Erythroblast (primary cell): ENCODE results near the gene VAV2.

Source experiments
- DNase-seq, 2 experiments: peaks; one replicate each; lab custom pipeline; 2025; lab: John Stamatoyannopoulos, UW
- GATA1 ChIP-seq: IDR thresholded peaks from 2 replicates; pipeline ENCODE4 v1.6.1; 2011; ENCODE audit warnings: low read depth, mild to moderate bottlenecking, control low read depth, low read length, moderate library complexity
- POLR2A ChIP-seq: IDR thresholded peaks from 2 replicates; pipeline ENCODE4 v1.6.1; 2011; ENCODE audit warnings: mild to moderate bottlenecking, low read length

Gene VAV2

DNA sequence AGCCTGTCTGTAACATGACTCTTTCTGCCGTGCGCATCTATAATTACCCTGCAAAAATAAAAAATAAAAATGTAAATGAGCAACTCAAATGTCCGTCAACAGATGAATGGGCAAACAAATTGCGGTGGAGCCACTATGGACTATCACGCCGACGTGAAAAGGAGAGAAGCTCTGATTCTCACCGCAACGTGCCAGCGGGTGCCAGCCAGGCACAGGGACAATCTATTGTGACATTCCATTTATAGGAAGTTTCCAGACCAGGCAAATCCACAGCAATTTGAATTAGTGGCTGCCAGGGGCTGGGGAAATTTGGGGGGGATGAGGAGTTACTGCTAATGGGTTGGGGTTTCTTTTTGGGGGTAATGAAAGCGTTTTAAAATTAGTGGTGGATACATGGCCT, 96.8 kb downstream of the VAV2 start:
- DNase-seq, result no peak
- TF ChIP-seq GATA1 (no peak), POLR2A (no peak)

DNA sequence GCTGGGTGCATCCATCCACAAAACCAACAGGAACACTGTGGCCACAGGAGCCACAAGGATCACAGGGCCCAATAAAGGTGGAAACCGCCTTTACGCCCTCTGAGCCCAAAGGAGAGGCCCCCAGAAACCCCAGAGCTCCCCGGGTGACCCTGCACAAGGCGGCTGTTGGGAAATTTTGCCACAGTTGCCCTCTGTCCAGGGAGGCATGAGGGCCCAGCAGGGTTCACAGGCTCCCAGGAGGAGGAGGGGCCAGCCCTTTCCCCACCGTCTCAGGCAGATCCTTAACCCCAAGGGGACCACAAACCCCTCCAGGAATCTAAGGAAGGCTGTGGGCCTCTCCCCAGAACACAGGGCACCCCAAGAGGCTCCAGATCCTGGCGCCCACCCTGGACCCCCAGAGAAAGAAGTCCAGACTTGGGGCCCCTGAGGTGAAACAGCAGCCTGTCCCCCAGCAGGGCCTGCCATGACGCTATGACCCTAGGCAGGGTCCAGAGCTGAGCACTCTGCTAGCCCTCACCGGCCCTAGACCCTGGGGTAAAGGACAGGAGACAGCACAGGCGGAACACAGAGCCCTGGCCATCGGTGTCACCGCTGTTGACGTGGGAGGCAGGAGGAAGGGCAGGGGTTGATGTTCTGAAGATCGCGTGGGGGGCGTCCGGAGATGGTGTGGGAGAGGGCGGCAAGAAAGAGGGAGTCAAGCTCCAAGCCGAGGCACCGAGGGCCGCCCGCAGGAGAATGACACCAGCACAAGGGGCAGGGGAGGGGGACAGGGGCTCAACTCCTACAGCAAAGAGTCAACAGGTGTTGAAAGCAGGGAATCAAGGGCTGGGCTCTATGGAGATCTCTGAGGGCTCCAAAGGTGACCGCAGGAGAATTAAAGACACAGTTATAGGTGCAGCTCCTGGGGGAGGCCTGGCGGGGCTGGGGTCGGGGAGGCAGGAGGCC, 97.5 kb downstream of the VAV2 start:
- no peak for TF ChIP-seq POLR2A
- TF ChIP-seq GATA1, result no peak

DNA sequence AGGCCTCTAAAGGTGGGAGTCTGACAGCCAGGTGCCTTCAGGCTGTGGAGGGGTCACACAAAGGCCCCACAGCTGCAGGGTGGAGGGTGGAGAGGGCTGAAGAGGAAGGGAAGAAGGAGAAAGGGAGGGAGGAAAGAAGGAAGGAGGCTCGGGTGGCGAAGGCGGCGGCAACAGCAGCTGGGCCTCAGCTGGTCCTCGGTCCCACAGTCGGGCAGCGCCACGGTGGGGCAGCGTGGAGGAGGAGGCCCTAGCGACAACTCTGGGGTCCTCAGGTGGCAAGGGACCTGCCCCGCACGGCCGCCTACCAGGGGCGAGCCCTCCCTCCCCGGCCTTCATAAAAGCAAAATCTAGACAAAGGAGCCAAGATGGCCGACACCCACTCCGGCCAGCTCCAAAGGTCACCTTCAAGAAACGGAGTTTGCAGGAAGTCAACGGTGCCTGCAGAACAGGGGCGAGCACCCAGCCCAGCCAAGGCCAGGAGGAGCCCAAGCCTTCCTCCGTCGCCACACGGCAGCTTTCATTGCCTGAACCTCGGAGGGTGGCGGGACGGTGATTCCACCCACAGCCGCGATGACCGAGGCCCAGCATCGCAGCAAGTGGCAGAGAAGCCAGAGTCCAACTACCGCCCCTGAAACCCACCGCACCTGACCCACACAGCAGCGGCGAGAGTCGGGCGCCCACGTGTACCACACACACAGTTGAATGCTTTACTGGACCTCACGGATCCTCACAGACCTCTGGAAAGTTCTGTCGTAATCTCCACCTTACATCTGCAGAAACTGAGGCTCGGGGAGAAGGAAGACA, 98.7 kb downstream of the VAV2 start:
- no peak for DNase-seq
- TF ChIP-seq POLR2A (no peak), GATA1 (no peak)

More for the DNA sequence above, 97.5 kb downstream of the VAV2 start:
- DNase-seq, result no peak

DNA sequence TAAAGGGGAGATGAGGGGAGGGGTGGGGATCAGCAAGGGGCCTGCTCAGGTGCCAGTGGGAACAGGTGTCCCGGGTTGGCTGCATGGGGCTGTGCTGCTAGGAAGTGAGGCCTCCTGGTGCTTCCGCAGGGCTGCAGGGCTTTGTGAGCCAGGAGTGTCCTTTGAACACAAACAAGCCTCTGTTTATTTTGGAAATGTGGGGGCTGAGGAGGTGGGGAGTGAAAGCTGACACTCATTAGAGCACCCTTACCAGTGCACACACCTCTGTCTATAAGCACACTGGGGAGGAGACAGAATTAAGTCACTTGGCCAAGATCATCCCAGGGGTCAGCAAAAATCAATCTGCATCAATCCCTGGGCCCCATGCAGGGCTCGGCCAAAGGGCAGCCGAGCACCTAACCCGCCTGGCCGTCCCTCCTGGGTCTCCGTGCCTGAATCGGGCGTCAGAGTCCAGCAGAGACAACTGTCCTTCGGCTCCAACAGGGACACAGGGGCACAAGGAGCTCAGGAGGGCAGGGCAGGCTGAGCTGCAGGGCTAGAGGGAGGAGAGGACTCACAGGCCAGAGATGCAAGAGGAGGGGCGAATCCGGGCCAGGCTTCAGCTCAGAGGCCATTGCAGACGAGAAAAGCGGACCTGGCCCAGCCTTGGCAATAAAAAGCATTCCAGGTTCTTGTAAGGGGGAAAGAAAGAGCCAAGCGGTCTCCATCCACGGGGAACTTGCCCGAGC, 99.8 kb downstream of the VAV2 start:
- DNase-seq, result no peak
- no peak for TF ChIP-seq POLR2A
- TF ChIP-seq GATA1, result no peak

DNA sequence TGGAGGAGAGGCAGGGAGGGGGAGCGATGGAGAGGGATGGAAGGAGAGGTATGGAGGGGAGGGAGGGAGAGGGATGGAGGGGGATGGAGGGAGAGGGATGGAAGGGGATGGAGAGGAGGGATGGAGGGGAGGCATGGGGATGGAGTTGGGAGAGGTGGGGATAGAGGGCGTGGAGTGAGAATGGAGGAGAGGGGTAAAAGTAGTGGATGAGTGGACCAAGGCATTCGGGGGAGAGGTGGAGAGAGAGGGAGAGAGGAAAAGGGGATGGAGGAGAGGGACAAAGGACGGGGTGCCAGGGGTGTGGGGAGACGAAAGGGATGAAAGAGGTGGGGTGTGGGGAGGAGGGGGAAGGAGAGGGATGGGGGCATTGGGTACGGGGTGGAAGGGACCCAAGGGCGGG, 100.4 kb downstream of the VAV2 start:
- TF ChIP-seq POLR2A (no peak), GATA1 (no peak)

DNA sequence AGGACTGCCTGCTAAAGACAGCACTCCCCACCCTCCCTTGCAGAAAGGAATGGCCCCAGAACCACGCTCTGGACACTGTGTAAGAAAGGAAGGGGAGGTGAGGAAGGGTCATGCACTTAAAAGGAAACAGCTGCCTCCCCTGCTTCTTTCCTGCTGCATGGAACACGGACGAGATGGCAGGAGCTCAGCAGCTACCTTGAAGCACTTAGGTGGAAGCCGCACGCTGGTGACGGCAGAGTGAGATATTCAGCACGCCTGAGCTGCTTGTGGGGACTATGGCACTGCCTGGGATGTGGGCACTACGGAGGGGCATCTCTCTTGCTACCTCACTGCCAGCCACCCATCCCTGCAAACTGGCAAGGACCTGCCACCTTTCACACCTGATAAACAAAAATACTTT, 101.5 kb downstream of the VAV2 start:
- TF ChIP-seq POLR2A (no peak), GATA1 (no peak)
- DNase-seq, result no peak

More for the DNA sequence above, 100.4 kb downstream of the VAV2 start:
- DNase-seq, result no peak

DNA sequence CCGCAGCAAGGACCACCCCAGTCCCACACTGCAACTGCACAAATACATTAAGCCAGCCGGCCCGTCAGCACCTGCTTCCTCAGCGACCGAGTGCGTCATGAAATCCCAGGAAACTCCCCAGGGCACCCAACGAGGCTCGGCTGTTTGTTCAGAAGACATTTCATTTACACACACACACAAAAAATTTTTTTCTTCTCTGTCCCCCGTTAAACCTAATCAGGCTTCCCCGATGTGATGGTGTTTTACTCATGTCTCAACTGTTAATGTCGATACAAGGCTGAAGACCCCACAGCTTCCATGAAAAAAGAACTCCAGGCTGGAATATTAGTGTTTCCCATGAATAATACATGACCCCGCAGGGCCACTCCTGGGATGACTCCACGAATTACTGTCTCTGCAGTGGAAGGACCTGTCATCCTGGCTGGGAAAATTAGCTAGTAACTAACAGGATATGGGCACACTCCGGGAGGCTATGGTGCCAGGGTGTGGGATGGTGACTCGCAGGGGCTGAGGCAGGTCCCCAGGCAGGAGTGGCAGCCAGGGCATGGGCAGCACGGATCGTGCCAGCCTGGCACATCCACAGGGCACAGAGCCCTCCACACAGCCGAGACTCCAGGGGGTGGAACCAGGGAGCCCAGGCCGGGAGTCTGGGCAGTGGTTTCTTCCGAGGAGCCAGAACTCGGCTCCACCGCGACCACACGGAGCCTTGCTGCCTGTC, 102.4 kb downstream of the VAV2 start:
- no peak for DNase-seq
- no peak for TF ChIP-seq POLR2A
- TF ChIP-seq GATA1, result no peak

DNA sequence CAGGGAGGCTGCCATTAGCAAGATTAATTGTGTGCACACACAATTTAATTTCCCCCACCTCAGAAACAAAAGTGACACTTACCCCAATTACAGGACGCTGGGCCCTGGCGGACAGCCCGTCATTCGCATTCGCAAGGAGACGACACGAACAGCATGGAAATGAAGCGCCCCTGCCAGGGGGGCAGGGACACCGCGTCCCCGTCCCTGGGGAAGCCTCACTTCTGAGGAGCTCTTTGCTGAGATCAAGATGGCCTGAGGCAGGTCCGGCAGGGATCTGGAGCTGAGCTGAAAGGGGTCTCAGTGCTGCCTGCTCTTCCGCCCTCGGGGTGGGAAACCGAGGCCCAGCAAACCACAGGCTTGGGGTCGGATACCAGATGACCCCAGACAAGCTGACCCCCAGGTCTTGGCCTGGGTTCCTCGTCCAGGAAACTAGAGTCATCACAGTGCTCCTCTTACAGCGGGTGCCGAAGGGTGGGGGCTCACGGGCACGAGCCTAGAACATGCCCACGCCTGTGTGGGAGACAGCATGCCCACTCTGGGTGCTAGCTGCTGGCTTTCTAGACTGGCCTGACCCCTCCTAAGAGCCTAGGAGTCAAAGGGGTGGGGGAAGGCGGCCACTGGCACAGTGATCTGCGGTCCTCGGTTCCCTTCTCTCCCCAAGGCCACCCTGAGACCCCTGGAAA, 103.2 kb downstream of the VAV2 start:
- DNase-seq, result no peak
- TF ChIP-seq POLR2A (no peak), GATA1 (no peak)

DNA sequence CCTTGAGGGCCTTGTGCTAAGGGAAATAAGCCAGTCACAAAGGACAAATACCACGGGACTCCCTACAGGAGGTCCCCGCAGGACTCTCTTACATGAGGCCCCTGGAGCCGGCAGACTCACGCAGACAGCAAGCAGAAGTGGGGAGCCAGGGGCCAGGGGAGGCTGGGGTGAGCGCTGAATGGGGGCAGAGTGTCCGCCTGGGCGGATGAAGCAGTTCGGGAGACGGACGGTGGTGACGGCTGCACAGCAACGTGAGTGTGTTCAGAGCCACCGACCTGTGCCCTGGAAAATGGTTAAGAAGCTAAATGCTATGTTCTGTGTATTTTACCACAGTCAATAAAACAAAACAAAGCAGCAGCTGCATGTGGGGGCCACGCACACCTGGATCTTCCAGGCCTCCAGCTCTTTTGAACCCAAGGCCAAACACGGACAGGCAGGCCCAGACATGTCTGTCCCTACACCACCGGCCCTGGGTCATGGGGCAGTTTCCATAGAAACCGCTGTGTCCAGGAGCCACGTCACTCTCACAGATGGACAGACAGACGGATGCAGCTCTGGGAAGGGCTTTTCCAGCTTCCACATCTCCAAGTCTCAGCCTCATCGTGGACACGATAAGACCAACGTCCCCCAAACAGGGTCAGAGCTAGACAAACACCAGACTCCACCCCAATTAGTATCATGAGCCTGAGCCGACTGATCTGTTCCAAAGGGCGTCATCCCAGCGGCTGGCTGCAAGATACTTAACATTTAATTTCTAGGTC, 103.9 kb downstream of the VAV2 start:
- TF ChIP-seq GATA1, result no peak
- TF ChIP-seq POLR2A, result no peak
- DNase-seq, result no peak

DNA sequence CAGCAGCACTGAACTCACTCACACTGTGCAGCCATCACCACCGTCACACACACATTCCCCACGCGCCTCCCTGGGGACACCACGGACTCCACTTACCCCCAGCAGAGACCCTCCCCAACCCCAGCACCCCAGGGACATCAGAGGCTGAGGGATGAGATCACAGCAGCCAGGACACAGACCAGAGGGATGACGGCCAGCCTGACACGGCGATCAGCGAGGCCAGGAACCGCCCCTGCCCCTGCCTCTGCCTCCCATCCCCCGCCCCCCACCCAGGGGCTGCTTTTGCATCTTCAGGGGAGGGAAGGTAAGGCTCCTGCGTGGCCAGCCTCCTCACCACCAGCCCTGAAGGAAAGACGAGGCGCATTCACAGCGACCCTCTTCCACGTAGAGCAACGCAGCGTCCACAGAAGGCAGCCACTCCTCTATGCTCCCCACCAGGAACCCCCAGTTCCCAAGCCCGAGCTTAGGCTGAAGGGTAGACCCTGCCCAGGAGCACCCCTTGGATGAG, 104.5 kb downstream of the VAV2 start:
- no peak for TF ChIP-seq POLR2A
- no peak for TF ChIP-seq GATA1
- DNase-seq, result no peak
